Smooth muscle cell (in vitro differentiated cells): ENCODE data around the gene NUAK2. TPM values are rescaled to one million over a fixed set of nuclear protein-coding genes. Genes with fewer than 3 reads are reported as not detected.
A peak's percentile ranks its signal among the peaks of the same experiment; 100 is the strongest.

Source experiments
- DNase-seq: peaks from one replicate; lab custom pipeline; 2025; ENCODE audit not compliant: unreplicated experiment; lab: John Stamatoyannopoulos, UW
- H2AFZ ChIP-seq: fragments of 200-600 bp; sonication (generic); 2 replicates; pipeline ENCODE4 v1.6.0; 2016; ENCODE audit warnings: antibody characterized with exemption, low read depth, mild to moderate bottlenecking
- H3F3A ChIP-seq: fragments of 200-600 bp; sonication (generic); 2 replicates; pipeline ENCODE4 v1.6.0; 2017; ENCODE audit warnings: antibody characterized with exemption, low read depth
- H3K27ac ChIP-seq: fragments of 200-600 bp; sonication (generic); 2 replicates; pipeline ENCODE4 v1.5.1; 2016; ENCODE audit warnings: low read depth, mild to moderate bottlenecking
- H3K27me3 ChIP-seq: fragments of 200-600 bp; sonication (generic); 2 replicates; pipeline ENCODE4 v1.6.1; 2016; ENCODE audit warnings: low read depth, mild to moderate bottlenecking
- H3K36me3 ChIP-seq: fragments of 200-600 bp; sonication (generic); 2 replicates; pipeline ENCODE4 v1.5.1; 2016; ENCODE audit warnings: low read depth
- H3K4me1 ChIP-seq: fragments of 200-600 bp; sonication (generic); 2 replicates; pipeline ENCODE4 v1.5.1; 2016; ENCODE audit warnings: low read depth
- H3K4me2 ChIP-seq: fragments of 200-600 bp; sonication (generic); 2 replicates; pipeline ENCODE4 v1.6.0; 2016; ENCODE audit warnings: mild to moderate bottlenecking
- H3K4me3 ChIP-seq: fragments of 200-600 bp; sonication (generic); 2 replicates; pipeline ENCODE4 v1.5.1; 2016; ENCODE audit warnings: mild to moderate bottlenecking
- H3K79me2 ChIP-seq: fragments of 200-600 bp; sonication (generic); 2 replicates; pipeline ENCODE4 v1.6.0; 2016; ENCODE audit warnings: low read depth, mild to moderate bottlenecking
- H3K9ac ChIP-seq: fragments of 200-600 bp; sonication (generic); 2 replicates; pipeline ENCODE4 v1.6.0; 2016; ENCODE audit warnings: low read depth
- H3K9me3 ChIP-seq: fragments of 200-600 bp; sonication (generic); replicated peaks from 2 replicates; pipeline ENCODE4 v1.5.1; 2016; ENCODE audit warnings: low read depth
- H4K20me1 ChIP-seq: fragments of 200-600 bp; sonication (generic); 2 replicates; pipeline ENCODE4 v1.6.0; 2016; ENCODE audit warnings: low read depth
- CTCF ChIP-seq: fragments of 200-600 bp; sonication (generic); IDR thresholded peaks from 2 replicates; pipeline ENCODE4 v1.5.1; 2017; ENCODE audit warnings: borderline replicate concordance, mild to moderate bottlenecking, antibody characterized with exemption; ENCODE audit not compliant: insufficient read depth, poor library complexity, severe bottlenecking
- WGBS: methylation state at CpG from one replicate; pipeline ENCODE4 v1.1.7; 2016; ENCODE audit warnings: low lambda C conversion rate; 5-methylcytosine and 5-hydroxymethylcytosine counted together
- polyA plus RNA-seq: library from polyadenylated mRNA; unstranded; fragments of >200 nt; fragmentation: Nextera tagmentation; extraction: Ambion mirVana; gene quantifications from 2 replicates; pipeline ENCODE4 v1.2.1, GENCODE V29; 2016
- total RNA-seq: library from RNA; depleted of rRNA; stranded (reverse); fragments of >200 nt; gene quantifications from 2 replicates; pipeline ENCODE4 v1.2.3, GENCODE V29; 2014

The NUAK2 gene
- total and polyA plus RNA-seq, 2 experiments from 2014 or later = 11.3 to 15.8 TPM

DNA sequence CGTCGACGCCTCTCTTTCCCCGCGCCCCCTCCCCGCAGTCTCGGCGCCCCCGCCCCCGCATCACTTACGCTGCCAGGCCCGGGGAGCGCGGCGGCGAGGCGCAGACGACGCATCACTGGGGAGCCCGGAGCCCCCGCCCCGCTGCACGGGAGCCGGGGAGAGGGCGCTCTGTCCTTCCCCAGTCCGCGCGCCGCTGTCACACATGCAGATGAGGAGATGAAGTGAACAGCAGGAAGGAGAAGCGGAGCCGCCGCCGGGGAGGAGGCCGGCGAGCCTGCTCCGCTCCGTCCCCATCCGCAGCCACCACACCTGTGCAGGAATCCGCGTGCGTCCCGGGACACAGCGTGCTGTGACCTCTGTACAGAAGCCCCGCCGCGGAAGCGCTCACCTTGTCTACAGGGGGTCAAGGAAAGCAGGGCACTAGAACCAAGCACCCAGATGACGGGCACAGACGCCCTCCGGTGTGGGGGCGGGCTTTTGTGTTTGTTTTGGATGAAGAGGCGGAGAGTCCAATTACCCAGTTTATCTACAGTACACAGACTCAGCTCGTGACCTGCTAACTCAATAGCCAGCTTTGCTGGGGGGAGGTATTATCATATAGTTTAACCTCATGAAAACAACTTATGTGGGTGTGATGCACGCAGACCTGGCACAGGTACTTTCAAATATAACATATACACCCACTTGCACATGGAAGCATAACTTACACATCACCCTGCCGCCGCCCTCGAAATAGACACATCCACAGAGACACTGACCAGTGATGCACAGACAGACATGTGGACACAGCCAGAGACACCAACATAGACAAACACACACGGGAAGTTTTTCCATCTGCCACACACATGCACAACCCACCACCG lies 22.8 kb upstream of the NUAK2 start:
- Histone ChIP-seq H3K79me2 (no peaks in the 10 kb centered on the region), H3K9ac (no peak overlapping the region), H3K36me3 (no peaks in the 10 kb centered on the region), H4K20me1 (no peaks in the 10 kb centered on the region), H3K27ac (no peak overlapping the region), H3K4me1 (peaks cover 23% of the 10 kb centered on the region), H3K4me2 (peak overlapping the region; percentile 88), H3K4me3 (peak overlapping the region; percentile 53), H3F3A (no peaks in the 10 kb centered on the region), H2AFZ (peak overlapping the region; percentile 41), H3K9me3 (no peaks in the 10 kb centered on the region), H3K27me3 (peaks cover 32% of the 10 kb centered on the region)
- DNase-seq = no peak
- 14% methylated on average over 49 of the region's 59 CpGs for WGBS
- no peak for TF ChIP-seq CTCF

- Histone ChIP-seq H3K9me3 (no peaks in the 10 kb centered on the region), H3F3A (no peaks in the 10 kb centered on the region), H3K27ac (no peak overlapping the region), H3K4me1 (peaks cover 18% of the 10 kb centered on the region), H3K4me2 (peak overlapping the region; percentile 88), H3K79me2 (no peaks in the 10 kb centered on the region), H4K20me1 (no peaks in the 10 kb centered on the region), H2AFZ (peak overlapping the region; percentile 41), H3K4me3 (peak overlapping the region; percentile 53), H3K36me3 (no peaks in the 10 kb centered on the region), H3K9ac (no peak overlapping the region), H3K27me3 (peaks cover 32% of the 10 kb centered on the region)
- DNase-seq = no peak
- peak; percentile 18 for TF ChIP-seq CTCF
- WGBS = 8% methylated on average over 45 of the region's 63 CpGs
These were observed 22.0 kb upstream of the NUAK2 start for GRCh38 chr1:205343431-205344065.

GRCh38 chr1:205342986-205343385 lies 21.4 kb upstream of the NUAK2 start:
- no peaks in the 10 kb centered on the region for H3F3A ChIP-seq
- WGBS = 79% methylated on average over 12 of the region's 12 CpGs
- H3K9ac ChIP-seq = no peak overlapping the region
- H2AFZ ChIP-seq = no peak overlapping the region
- no peak overlapping the region for H3K4me3 ChIP-seq
- H3K4me1 ChIP-seq = peaks cover 14% of the 10 kb centered on the region
- no peaks in the 10 kb centered on the region for H3K36me3 ChIP-seq
- H3K27me3 ChIP-seq = peaks cover 32% of the 10 kb centered on the region
- no peaks in the 10 kb centered on the region for H3K79me2 ChIP-seq
- no peaks in the 10 kb centered on the region for H4K20me1 ChIP-seq
- H3K27ac ChIP-seq = no peak overlapping the region
- no peak for DNase-seq
- TF ChIP-seq CTCF = no peak
- peak overlapping the region; percentile 88 for H3K4me2 ChIP-seq
- H3K9me3 ChIP-seq = no peaks in the 10 kb centered on the region
